ENCODE measurements around the gene CRTAC1.
A peak's percentile ranks its signal among the peaks of the same experiment; 100 is the strongest.

Gene CRTAC1

DNA sequence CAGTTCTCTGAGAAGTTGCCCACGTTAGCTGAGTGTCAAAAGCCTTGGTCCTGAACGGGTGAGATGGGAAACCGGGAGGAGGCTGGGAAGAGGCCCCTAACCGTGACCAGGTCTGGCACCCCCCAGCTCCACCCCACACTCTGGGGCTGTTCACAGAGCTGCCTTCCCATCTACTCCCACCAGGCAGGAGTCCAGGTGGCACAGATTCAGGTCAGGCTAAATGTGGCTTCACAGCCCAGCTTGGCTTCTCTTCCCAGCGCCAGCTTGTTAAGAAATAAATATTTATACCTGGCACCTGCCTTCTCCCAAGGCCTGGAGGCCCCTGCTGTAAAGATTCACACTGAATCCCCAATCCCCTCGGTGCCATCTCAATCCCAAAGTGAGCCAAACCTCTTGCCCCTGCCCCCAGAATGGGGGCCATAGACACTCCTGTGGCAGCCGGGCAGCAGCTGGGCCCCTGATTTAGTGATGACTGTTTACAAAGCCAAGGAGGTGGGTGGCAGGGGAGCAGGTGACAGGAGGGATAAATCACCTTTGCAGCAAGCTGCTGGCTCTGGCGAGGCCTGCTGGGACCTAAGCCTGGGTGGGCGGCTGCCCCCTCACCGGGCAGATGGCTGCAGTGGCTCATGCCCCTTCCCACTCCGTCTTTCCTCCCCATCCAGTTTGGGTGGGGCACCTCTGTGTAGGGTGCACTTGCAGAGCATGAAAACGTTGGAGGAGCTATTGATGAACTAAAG is 108.2 kb downstream of the CRTAC1 start:
- no peak for DNase-seq

DNA sequence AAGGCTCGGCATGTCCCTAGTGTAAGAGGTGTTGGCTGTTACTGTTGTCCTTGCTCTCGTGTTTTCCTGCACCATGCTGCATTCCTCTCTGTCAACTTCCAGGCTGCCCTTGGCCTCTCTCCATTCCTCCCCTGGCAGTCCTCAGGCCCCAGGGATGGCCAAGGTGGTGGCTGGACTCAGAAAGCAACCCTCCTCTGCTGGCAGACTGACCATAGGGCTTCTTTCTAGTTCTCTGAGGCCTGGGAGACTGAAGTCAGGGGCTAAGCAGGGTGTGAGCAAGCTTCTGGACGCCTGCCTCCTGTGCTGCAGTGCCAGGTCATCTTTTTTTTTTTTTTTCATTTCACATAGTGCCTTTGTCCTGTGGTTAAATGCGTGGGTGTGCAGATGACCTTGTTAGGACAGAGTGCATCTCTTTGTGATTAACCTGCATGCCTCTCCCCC is 108.8 kb downstream of the CRTAC1 start:
- no peak for DNase-seq

DNA sequence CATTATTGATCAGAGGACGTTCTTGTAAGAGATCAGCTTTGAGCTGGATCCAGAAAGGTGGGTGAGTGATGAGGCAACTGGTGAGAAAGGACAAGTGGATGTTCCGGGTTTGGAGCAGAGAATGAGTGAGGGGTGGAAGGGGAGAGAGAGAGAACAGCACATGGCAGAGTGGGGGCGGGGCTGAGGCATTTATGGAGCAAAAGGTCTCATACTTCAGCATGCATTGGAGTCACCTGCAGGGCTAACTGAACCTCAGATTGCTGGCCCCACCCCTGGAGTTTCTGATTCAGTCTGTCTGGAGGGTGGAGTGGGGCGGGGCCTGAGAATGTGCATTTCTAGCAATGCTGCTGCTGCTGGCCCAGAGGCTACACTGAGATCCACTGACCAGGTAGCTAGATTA is 109.6 kb downstream of the CRTAC1 start:
- no peak for DNase-seq

DNA sequence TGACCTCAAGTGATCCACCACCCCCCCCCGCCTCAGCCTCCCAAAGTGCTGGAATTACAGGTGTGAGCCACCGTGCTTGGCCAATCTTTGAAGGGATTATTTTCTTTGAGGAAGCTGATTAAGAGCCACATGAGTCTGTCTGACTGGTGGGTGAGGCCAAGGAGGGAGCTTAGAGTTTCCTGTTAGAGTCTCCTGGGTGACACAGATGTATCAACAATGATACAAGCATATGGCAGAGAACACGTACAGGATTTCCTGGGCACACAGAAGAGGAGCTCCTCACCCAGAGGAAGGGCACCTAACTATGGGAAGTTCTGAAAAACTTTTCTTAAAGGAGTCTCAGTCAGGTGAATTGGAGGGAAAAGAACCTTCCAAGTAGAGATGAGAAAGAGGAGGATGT is 111.4 kb downstream of the CRTAC1 start:
- no peak for DNase-seq

DNA sequence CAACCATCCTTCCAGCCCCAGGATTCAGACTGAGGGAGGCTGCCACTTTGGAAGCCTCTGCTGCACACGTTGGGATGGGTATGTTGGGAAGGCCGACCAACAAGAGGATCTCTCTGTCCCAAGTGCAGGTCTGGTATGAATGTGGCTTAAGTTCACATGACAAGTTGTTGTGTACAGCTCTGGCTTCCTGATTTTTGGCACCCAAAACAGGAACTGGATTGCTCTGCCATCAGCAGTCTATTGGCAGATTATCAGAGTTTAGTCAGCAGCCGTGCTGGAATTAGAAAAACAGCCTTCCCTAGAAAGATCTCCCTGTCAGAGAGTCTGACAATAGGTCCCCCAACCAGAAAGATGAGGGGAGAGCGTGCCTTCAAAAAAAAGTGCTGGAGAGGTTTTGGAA is 113.8 kb downstream of the CRTAC1 start:
- DNase-seq, result no peak

DNA sequence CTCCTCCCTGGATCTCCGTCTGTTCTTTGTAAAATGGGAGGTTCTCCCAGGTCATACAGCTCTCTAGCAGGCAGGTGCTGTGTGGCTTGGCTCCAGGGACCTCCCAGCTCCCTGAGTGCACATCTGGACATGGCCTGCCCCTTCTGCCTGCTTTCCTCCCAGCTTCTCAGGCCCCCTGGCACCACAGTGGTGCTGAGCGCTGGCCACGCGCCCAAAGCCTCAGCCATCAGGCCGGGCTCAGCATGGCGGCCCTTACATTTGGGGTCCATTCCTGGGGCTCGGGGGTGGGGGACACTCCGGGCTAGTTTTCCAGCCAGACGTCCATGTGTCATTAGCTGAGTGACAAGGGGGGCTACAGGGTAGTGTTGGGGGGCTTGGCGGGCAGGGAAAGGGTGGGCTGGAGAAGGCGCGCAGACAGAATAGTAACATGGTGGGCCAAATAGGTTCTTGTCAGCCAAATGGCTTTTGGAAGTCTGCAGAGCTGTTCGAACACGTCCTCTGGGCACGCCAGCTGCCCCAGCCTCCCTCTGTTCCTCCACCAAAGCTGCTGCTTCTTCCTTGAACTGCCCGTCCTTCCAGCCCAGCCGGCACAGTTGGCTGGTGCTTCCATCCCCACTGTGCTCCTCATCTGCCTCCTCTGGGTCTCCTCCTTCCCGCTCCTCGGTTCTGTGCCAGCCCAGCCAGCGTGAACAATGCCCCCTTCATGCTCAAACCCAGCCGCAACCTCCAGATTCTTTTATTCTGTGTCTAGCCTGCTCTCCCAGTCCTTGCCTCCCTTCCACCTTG is 114.9 kb downstream of the CRTAC1 start:
- DNase-seq, result no peak

DNA sequence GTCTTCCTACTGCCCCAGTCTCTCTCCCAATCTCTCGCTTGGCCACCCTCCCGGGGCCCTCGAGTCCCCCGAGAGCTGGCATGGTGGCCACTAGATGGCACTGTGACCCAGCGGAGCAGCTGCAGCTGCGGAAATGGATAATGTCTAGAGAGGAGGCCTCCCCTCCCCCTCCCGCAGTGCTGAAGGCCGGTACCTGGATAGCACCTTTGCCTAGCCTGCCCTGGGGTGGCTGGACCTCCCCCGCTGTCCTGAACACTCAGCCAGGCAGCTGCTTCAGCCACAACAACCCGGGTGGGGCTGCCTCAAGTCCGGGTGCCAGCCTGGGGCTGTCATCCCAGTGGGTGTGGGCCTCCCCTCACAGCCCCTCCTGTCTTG is 115.6 kb downstream of the CRTAC1 start:
- DNase-seq, result peak; percentile 86

DNA sequence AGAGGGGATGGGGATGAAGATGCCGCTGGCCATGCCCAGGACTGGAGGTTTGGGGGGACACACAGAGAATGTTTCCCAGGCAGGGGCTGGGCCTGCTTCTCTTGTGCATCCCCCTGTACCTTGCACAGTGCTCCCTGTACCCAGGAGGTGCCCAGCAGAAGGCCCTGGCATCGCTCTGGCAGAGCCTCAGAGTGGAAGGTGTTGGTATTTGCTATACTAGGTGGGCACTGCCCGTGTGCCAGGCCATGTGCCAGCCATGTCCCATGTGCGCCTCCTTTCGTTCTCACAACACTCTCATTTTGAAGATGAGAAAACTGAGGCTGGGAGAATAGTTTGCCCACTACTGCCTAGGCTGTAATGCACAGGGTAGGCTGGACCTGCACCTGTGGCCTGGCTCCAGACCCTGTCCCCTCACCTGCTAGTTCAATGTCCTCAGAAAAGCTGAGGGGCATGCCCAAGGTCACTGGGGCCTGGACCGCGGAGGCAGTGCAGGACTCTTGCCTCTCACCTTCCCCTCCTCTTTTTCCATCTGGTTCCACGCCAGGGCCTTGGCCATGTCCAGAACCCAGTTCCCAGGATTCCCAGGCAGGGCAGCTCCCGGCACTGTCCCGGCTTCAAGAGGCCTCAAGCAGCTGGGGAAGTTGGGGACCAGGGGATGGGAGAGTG is 116.1 kb downstream of the CRTAC1 start:
- DNase-seq, result no peak

DNA sequence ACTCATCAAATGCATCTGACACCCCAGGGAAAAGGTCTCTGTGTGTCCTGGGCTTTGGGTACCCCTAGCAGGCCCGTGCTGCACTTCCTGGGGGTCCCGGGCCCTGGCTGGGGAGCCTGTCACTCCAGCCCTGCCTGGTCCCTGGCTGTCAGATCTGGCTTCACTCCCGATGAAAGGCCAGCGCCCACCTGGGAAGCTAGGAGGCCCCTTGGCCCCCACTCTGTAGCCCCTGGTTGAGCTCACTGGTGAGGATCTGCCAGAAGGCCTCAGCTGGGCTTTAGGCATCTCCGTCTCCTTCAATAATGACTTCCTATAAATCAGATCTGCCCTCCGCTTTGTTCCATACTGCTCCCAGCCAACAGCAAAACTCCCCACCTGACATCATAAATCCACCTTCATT is 116.8 kb downstream of the CRTAC1 start:
- no peak for DNase-seq

- DNase-seq, result no peak
Observed at GRCh38 chr10:97913193-97913592, 117.2 kb downstream of the CRTAC1 start.

GRCh38 chr10:97911217-97911616 is 119.2 kb downstream of the CRTAC1 start:
- no peak for DNase-seq

- DNase-seq, result no peak
Observed at GRCh38 chr10:97910661-97911060, 119.8 kb downstream of the CRTAC1 start.

DNA sequence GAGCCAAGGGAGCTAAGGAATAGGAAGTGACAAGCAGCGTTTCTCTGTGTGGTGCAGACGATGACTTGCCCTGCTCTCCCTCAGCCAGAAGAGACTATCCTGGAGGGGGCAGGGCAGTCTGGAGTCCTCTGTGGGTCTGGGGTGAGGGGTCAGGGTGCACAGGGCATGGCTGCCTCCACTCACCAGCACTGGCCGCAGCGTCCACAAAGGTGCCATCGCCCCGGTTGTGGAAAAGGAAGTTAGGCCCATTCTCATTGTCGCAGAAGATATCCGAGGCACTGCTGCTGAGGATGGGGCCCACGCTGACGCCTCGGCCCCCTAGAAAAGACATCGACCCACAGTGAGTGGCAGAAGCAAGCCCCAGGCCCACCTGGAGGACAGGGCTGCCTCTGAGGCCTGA is 122.6 kb downstream of the CRTAC1 start:
- DNase-seq, result no peak

DNA sequence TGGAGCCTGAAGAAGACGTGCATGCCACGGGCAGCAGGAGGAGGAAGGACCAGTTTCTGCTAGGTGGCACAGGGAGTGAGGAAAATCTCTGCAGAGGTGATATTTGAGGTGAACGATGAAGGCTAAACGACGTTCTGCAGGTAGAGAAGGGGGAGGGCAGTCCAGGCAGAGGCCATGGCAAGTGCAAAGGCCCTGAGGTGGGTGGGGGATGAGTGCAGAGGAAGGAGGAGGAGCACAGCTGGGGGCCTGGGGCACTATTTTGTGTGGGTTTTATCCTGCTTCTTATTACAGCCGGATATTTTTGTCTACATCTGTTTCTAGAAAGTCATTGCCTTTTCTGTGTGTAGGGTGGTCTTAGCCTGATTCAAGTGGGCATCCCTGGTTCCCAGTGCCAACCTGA is 123.2 kb downstream of the CRTAC1 start:
- DNase-seq, result no peak

DNA sequence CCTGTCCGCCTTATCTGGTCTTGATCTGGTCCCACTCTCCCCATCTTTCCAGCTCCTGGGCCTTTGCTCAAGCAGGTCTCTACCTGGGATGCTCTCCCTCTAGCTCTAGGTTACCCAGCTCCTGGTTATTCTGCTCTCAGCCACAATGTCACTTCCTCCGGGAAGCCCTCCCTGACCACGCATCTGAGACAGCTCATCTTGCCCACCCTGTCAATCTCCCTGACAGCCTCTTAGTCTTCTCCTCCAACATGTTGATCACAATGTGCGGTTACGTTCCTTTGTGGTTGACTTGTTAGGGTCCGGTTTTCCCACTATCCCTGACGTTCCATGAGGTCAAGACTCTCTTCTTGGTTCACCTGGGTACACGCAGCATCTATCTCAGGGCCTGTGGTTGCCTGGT is 125.1 kb downstream of the CRTAC1 start:
- DNase-seq, result no peak

DNA sequence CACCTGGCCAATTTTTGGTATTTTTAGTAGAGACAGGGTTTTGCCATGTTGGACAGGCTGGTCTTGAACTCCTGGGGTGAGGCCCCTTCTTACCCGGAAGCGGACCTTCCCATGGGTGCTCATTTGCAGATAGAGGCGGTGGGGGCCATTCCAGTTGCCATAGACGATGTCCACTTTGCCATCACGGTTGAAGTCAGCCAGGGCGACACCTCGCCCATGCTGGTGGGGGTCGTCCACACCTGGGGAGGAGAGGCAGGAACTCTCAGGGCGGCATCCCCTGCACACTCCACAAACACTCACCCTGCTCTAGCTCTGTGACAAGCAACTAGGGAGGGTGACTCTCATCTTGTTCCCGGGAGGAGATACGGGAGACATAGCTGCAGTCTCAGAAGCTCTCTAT is 125.8 kb downstream of the CRTAC1 start:
- DNase-seq, result no peak

- DNase-seq, result no peak
Observed at GRCh38 chr10:97904018-97904381, 126.4 kb downstream of the CRTAC1 start.

- no peak for DNase-seq
Observed at GRCh38 chr10:97903128-97904017, 127.0 kb downstream of the CRTAC1 start.

- DNase-seq, result no peak
Observed at GRCh38 chr10:97901381-97901780, 129.0 kb downstream of the CRTAC1 start.

- no peak for DNase-seq
Observed at GRCh38 chr10:97898429-97898828, 132.0 kb downstream of the CRTAC1 start.

GRCh38 chr10:97896756-97897358 is 133.6 kb downstream of the CRTAC1 start:
- no peak for DNase-seq

- DNase-seq, result no peak
Observed at GRCh38 chr10:97895915-97896314, 134.5 kb downstream of the CRTAC1 start.

- DNase-seq, result no peak
Observed at GRCh38 chr10:97895084-97895483, 135.3 kb downstream of the CRTAC1 start.

Measured in islet precursor cell (in vitro differentiated cells).